HG03060 (cell line): ENCODE data around the gene CCDC32.
"Not testable (repeated sequence)": the region's sequence is repeated elsewhere in the genome, so short reads cannot be mapped to it uniquely, and the experiment has no call there.

Experiments
- ATAC-seq: cut with Tn5 transposase; IDR thresholded peaks from one replicate; pipeline ENCODE4 v1.9.1; 2021; ENCODE audit warnings: low read depth, moderate number of reproducible peaks; ENCODE audit not compliant: unreplicated experiment

CCDC32 gene, protein sequence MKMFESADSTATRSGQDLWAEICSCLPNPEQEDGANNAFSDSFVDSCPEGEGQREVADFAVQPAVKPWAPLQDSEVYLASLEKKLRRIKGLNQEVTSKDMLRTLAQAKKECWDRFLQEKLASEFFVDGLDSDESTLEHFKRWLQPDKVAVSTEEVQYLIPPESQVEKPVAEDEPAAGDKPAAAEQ

DNA sequence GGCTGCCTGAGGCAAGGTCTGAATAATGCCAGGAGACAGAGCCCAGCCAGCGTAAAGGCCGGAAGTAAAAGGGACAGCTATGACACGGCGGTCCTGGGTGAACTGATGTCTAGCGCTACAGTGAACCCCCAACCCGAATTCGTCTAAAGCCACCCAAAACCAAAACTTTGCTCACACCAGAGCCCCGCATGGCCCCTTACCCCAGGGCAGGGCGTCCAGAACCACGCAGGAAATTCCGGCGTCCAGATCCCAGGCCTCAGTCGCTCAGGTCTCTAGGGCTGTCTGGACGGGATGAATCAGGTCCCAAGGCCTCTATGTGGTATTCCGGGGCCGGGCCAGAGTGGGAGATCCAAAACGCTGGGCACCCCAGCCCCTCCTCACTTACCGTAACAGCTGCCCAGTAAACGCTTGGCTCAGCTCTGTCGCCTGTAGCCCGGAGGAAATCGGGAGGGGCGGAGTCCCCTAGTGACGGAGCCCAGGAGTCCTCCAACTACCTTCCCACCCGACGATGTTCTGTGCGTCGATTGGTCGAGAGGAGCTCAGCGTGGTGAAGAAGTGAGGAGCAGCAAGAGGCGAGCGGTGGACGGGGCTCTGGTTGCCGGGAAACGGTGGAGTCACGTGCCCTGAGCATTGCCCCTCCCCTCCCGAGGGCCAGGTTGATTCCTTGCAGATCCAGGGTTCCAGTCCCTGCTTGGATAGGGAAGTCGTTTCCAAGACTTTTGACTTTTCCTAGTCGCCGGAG is at the start of gene CCDC32:
CCDC32 (minus strand) TSS at position 452 of the 742 bp plus-strand sequence. CDS start 2,027 bp downstream, outside the sequence.
- peak; percentile 87 for ATAC-seq

DNA sequence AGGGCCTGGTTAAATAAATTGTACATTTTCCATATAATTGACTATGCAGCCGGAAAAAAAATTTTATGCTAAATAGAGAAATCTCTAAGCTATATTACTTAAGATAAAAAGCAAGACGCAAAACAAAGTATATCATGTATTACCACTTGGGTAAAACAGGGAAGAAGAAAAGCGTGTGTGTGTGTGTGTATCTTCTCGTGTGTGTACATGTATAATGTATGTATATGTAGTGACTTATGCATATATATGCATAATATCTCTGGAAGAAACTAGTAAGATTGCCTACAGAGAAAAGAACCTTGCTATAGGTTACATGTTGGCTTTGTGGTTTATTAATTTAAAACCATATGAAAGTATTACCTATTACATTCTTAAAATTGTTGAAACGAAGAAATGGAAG is 48.2 kb upstream of the CCDC32 start:
- ATAC-seq, result no peak

DNA sequence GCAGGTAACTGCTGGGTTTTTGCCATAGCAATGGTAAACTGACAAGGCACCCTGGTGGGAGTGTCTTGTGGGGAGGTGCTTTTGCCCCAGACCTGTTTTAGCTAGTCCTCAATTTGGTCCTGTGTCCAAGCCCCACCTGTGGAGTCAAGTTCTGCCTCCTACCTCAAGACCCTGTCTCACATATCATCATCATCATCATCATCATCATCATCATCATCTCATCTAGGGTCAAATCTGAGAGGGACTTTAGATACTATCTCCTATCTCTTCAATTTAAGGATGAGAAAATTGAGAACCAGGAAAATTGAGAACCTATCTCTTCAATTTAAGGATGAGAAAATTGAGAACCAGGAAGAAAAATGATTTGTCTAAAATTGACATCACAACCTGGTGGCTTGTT is 39.1 kb upstream of the CCDC32 start:
- no peak for ATAC-seq

DNA sequence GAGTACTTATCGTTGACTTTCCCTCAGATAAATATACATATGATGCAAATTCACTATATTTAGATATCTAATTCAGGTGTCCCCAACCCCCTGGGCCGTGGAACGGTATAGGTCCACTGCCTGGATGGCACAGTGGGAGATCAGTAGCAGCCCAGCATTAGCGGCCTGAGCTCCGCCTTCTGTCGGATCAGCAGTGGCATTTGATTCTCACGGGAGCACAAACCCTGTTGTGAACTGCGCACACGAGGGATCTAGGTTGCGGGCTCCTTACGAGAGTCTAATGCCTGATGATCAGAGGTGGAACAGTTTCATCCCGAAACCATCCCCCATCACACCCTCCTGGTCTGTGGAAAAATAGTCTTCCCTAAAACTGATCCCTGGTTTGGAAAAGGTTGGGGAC is 36.1 kb upstream of the CCDC32 start:
- no peak for ATAC-seq

DNA sequence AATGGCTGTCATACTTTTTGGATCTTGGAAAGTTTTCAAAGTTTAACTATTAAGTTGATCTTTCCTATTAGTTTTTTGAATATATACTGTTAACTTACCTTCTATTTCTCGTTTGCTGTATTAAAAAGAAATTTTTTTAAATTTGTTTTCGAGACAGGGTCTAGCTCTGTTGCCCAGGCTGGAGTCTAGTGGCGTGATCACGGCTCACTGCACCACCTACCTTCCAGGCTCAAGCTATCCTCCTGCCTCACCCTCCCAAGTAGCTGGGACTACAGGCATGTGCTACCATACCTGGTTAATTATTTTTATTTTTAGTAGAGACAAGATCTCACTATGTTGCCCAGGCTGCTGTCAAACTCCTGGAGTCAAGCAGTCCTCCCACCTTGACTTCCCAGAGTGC is 33.8 kb upstream of the CCDC32 start:
- ATAC-seq, result no peak

DNA sequence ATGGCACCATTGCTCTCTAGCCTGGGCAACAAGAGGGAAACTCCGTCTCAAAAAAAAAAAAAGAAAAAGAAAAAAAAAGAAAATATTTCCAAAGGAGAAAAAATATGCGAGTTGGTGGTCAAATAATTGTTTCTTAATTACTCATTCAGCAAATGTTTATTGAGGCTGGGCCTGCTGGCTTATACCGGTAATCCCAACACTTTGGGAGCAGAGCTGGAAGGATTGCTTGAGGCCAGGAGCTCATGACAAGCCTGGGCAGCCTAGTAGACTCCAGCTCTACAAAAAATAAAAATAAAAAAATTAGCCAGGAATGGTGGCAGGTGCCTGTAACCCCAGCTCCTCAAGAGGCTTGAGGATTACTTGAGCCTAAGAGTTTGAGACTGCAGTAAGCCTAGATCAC is 33.3 kb upstream of the CCDC32 start:
- no peak for ATAC-seq

DNA sequence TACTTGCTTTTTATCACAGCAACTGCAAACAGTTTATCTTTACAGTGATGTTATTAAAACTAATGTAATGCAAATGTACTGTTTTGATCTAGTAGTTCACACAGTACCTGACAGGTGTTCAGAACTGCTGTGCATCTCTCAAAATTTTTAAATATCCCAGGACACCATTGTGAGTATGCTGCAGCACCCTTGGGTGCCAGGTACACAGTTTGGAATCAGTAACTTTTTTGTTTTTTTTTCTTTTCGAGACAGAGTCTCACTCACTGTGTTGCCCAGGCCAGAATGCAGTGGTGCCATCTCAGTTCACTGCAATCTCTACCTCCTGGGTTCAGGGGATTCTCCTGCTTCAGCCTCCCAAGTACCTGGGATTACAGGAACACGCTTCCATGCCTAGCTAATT is 32.2 kb upstream of the CCDC32 start:
- ATAC-seq, result no peak

DNA sequence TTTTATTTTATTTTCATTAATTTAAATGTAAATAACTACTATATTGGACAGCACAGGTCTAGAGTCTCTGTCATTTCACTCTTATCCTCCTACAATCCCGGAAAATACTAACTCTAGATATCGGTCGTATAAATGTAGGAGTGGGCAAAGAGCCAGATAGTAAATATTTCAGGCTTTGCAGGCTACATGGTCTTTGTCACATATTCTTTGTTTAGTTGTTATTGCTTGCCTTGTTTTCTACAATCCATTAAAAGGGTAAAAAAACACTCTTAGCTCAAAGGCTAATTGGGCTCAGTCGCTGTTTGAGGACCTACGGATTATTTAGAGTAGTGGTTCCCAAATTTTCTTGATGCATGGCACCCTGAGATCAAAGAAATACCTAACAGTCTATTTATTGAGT is 30.9 kb upstream of the CCDC32 start:
- ATAC-seq, result no peak

DNA sequence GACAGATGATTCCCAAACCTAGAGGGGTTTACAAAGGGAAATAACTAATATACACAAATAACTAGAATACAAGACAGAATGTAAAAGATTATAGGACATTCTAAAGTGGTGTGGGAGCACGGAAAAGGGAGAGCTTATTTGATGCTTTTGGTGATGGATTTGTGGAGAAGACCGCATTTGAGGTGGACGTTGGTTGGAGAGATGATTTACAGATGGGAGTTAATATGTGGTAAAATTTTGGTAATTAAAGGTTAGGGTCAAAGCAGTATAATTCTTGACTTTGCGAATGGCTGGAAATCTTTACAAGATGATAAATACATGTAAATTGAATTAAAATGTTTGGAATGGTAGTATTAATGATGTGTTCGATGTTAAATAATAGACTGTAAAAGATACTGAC is 30.4 kb upstream of the CCDC32 start:
- no peak for ATAC-seq

DNA sequence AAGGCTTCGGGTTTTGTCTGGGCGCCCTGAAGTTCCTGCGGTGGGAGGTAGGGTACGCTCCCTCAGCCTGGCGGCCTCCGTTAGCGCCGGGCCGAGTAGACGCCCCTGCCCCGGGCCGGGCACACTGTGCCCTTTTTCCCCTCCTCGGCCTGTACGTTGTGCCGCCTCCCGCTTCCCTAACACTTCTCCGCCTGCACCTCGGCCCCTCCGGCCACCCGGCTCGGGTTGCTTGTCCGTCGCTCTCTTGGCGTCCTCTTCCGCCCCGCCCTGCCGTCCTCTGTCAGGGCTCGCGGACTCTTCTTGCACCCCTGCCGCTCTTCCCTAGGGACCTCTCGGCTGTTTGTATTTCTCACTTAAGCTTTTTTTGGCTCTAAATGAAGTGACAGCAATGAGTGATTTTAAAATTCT is 29.6 kb upstream of the CCDC32 start:
- ATAC-seq, result peak; percentile 13

DNA sequence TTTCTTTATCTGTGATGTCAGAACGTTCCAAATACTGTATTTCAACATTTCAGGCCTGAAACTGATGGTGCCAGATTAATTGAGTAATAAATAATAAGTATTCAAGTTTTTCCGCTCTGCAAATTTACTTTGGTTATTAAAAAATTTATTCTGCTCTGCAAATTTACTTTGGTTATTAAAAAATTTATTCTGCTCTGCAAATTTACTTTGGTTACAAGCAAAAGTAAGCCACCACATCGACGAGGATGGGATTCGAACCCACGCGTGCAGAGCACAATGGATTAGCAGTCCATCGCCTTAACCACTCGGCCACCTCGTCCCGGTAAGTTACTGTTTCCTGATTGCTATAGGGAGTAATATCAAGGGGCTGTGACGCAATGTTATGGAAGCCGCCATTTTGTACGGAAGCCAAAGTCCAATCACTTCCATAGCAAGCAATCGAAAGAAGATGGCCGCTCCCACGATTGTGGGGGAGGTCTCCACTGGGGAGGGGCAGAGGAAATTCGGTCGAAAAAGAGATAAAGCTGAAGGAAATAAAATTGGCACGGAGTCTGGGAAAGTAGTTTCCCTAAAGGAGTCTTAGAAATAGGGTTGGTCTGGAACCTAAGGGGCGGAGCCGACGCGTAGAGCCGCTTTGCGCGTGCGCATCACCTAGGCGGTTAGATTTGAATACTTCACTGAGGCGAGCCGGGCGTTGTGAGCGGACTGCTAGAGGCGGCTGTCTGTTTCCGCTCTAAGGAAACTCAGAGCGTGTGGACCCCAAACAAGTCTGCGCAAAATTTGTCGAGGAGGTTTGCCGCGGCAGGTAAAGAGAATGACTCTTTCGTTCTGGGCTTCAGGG is 29.0 kb upstream of the CCDC32 start, which contains the start of gene KNL1:
KNL1 (plus strand) TSS at position 662 of the 841 bp plus-strand sequence. CDS start 8,683 bp downstream, outside the sequence.
- peak; percentile 40 for ATAC-seq

DNA sequence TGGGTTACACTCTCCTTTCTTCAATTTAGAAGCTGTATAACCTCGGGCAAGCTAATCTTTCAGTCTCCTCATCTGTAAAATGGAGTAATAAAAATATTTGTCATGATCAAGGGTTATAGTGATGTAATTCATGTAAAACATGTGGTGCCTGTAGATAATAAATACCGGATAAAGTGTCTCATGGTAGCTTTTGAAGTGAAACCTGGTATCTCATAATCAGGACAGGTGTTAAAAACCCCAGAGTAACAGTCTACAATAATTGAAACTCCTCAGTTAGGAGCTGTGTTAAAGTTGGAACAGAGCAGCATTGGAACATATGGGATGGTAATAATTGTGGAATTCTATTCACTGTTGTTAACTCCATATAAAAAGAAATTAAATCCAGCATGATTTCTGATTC is 28.3 kb upstream of the CCDC32 start:
- ATAC-seq, result no peak

DNA sequence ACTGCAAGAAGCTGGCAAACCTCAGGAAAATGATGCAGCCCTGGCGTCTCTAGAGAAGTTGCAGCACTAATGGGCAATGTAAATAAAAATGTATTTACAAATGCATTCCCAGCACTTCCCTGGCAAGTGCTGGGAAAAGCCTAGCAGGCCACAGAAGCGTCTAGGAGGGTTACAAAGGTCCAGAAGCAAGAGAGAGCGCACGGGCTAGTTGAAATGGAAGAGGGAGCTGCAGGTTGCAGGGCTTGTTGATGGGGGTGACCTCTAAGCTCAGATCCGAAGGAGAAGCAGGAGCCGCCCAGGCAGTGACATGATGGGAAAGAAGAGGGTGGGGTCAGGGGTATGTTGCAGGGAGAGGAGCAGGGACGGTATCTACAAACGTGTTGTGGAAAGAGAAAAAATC is 26.5 kb upstream of the CCDC32 start:
- ATAC-seq, result no peak

DNA sequence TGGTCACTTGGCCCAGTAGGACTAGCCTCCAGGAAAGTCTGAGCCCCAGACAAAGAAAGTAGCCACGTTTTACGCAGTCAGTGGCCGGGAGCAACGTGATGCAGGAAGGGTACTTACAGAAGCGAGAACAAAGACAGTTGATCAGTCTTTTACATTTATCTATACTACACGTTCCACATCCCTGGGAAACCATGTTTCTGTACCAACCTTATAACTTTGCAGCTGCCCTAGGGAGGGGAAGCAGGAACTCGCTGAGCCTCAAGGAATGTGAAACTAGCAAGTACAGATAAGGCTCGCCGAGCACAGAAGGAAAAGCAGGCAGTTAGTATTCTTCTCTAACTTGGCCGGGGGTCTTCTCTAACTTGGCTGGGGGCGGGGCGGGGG is 25.8 kb upstream of the CCDC32 start:
- no peak for ATAC-seq

DNA sequence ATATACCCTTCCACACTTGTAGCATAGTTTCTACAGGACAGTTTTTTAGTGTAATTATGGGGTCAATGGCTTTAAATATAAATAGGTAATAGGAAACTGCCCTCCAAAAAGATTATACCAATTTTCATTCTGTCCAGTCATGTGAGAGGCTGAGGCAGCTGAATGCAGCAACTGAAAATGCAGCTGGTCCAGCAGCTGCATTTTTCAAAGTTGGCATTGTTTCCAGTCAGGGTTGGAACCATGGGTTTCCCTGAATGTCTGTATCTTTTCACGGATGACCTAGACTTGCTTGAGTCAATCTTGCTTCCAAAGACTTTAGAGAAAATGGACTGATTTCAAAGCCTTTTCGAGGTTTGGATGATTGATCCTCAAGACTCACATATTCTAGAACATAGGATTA is 19.3 kb upstream of the CCDC32 start:
- no peak for ATAC-seq

DNA sequence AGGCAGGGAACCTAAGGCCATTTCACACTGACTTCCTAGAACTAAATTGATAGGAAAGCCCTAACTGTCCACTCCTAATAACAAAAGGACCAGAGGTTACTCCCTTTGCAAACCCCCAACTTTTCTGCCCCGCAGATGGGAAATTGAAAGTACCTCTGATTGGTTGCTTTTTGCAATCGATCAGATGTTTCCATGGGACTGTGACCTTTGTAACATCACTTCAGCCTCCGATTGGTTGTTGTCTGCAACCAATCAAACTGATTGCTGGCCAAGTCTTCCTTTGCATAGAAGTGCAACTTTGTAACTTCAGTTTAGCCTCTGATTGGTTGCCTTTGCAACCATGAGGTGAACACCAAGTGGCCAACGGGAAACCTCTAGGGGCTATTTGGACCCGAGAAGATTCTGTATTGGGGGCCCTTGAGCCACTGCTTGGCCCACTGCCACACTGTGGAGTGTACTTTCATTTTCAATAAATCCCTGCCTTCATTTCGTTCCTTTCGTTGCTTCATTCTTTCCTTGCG is 17.9 kb upstream of the CCDC32 start:
- ATAC-seq, result no peak

DNA sequence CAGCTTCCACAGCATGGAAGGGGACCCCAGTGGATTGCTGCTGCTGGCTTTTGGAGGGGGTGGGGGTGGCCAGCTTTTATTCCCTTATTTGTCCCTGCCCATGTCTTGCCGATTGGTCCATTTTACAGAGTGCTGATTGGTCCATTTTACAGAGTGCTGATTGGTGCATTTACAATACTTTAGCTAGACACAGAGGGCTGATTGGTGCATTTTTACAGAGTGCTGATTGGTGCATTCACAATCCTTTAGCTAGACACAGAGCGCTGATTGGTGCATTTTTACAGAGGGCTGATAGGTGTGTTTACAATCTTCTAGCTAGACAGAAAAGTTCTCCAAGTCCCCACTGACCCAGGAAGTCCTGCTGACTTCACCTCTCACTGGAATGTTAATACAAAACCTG is 17.0 kb upstream of the CCDC32 start:
- not testable (repeated sequence) for ATAC-seq

DNA sequence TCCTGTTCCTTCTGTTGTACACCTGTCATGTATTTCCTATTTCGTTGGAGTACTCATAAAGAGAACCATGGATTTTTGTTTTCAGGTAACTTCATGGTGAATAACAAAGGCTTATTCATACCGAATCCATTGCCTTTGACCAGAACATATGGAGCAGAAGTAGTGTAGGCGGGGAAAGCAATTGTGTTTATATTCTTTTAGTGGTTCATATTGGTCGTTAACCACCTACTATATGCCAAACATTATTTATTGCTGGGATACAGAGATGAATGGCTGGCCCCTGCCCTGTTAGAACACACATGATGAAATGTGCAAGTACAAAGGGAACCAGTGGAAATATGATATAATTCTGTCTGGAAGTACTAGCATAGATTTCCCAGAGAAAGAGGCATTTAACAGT is 14.1 kb upstream of the CCDC32 start:
- ATAC-seq, result no peak

DNA sequence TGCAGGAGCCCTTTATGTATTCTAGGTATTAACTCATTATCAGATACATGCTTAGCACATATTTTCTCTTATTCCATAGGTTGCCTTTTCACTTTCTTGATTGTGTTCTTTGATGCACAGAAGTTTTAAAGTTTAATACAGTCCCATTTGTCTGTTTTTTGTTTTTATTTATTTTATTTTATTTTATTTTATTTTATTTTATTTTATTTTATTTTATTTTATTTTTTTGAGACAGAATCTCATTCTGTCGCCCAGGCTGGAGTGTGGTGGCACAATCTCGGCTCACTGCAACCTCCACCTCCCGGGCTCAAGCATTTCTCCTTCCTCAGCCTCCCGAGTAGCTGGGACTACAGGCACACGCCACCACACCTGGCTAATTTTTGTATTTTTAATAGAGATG is 12.1 kb upstream of the CCDC32 start:
- ATAC-seq, result not testable (repeated sequence)

DNA sequence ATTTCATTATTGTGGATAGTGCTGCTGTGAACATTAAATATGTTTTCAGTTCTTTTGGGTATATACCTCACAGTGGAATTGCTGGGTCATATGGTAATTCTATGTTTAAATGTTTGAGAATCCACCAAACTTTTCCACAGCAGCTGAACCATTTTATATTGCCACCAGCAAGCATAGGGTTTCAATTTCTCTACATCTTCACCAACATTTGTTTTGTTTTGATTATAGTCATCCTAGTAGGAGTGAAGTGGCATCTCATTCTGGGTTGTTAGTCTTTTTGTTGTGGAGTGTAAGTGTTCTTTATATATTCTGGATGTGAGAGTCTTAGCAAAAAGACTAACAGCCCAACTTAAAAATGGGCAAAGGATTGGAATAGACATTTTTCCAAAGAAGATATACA is 10.3 kb upstream of the CCDC32 start:
- ATAC-seq, result no peak
